Skeletal muscle tissue (tissue), 4 donors: Measurements from ENCODE around the gene EPHA2. TPM values are rescaled to one million over a fixed set of nuclear protein-coding genes. Genes with fewer than 3 reads are reported as not detected.

Source experiments
- H3K27ac ChIP-seq: one replicate; pipeline ENCODE4 v1.7.0; 2013; ENCODE audit warnings: mild to moderate bottlenecking, low read depth, low read length, inconsistent platforms
- H3K27me3 ChIP-seq, 3 donors: one replicate each; pipeline ENCODE4 v1.7.0; 2013; ENCODE audit warnings: low read length in 3 of 3; ENCODE audit not compliant: control insufficient read depth in 3 of 3, insufficient read depth in 3 of 3
- H3K36me3 ChIP-seq, 3 donors: one replicate each; pipeline ENCODE4 v1.7.0; 2013; ENCODE audit warnings: low read length in 3 of 3; ENCODE audit not compliant: control insufficient read depth in 3 of 3, insufficient read depth in 3 of 3
- H3K4me1 ChIP-seq, 3 donors: one replicate each; pipeline ENCODE4 v1.7.0; 2013; ENCODE audit warnings: low read length in 3 of 3, mild to moderate bottlenecking in 3 of 3; ENCODE audit not compliant: control insufficient read depth in 3 of 3, insufficient read depth in 3 of 3
- H3K4me3 ChIP-seq, 3 donors: one replicate each; pipeline ENCODE4 v1.7.0; 2013; ENCODE audit warnings: low read length in 3 of 3
- H3K9ac ChIP-seq, 3 donors: one replicate each; pipeline ENCODE4 v1.7.0; 2013; ENCODE audit warnings: low read length in 3 of 3, mild to moderate bottlenecking in 3 of 3, moderate library complexity in 2 of 3, low read depth in 1 of 3
- H3K9me3 ChIP-seq, 3 donors: one replicate each; pipeline ENCODE4 v1.7.0; 2013; ENCODE audit warnings: low read length in 3 of 3; ENCODE audit not compliant: control insufficient read depth in 3 of 3
- total RNA-seq: library from RNA; depleted of rRNA; stranded (reverse); fragments of >200 nt; gene quantifications from one replicate; pipeline ENCODE4 v1.2.3, GENCODE V29; 2014
- donor health status: Osteomylitis.

Gene EPHA2
- total RNA-seq, 1 donor from 2014 or later: 5.2 TPM

DNA sequence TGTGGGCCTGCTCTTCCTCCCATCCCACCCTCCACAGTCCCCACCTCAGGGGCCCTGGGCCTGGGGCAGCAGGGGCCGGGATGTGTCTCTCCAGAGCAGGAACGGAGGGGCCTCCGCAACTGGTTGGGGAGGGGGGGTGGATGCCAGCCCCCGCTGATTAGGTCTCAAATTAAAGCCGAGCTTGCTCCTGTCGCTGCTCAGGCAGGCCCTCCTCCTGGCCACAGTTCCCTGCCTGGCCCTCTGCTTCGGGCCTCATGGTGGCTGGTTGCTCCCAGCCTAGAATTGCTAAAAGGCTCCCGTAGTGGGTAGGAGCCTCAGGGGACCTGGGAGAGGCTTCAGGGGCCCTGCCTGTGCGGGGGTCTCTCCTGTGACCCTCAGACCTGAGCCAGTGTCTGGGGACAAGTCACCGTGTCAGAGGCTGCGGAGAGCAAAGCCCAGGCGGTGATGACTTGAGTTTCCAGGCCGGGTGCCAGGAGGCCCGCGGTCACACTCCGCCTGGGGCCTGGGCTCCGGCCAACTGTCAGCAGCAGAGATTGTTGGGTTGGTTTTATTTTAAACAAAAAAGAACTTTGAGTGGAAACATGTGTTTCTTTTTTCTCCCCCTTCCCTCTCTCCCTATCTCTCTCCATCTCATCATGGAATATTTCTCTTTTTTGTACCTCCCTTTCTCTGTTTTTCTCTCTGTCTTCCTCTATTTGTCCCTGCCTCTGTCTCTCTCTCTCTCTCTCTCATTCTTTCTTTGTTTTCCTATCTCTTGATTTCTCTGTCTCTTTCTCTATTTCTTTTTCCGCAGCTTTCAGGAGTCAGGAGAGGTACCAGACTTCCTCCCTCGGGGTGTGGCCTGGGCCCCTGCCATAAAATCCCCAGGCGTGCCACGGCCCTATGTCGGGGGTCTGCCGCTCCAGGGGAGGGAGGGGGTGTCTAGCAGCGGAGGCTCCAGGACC lies 20.0 kb upstream of the EPHA2 start:
- peaks cover 0 to 5% (median 0%) of the 10 kb centered on the region in 3 donors for H3K27me3 ChIP-seq
- H3K36me3 ChIP-seq: no peaks in the 10 kb centered on the region
- no peaks in the 10 kb centered on the region for H3K9me3 ChIP-seq
- H3K4me3 ChIP-seq: no peak overlapping the region
- H3K27ac ChIP-seq: peak overlapping the region; percentile 80
- H3K9ac ChIP-seq: peak overlapping the region; percentile 45 to 71 (median 47)
- peaks cover 33 to 50% (median 37%) of the 10 kb centered on the region in 3 donors for H3K4me1 ChIP-seq

DNA sequence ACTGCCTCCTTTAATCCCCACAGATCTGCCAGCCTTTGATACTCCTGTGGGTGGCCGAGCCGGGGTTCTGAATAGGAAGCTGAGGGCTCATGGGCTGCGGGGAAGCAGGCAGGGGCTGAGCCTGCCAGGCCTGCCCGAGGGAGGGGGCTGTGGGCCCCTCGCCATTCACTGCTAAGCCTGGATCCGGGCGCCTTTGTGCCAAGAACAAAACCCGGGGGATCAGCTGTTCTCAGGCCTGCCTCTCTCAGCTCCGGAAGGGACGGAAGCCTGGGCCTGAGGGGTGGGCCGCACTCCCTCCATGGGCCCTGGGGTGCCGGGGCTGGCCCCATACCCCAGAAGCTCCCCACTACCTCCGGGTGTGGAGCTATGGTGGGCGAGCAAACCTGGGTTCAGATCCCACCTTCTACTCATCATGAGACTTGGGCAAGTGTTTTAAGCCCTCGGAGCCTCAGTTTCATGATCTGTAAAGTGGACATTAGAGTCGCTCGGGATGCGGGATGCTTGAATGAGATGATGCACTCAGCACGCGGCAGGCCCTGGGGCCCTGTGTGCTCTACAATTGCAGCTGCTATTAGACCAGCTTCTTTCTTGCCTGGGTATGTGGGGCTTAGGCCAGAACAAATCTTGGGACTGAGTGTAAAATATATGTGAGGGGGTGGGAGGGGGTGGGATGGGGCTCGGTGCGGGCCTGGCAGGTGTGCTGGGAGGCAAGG lies 19.2 kb upstream of the EPHA2 start:
- no peaks in the 10 kb centered on the region for H3K36me3 ChIP-seq
- H3K9me3 ChIP-seq: no peaks in the 10 kb centered on the region
- H3K27me3 ChIP-seq: peaks cover 0 to 8% (median 0%) of the 10 kb centered on the region in 3 donors
- peaks cover 33 to 50% (median 33%) of the 10 kb centered on the region in 3 donors for H3K4me1 ChIP-seq
- peak overlapping the region in 1 of 3 donors; percentile 16 for H3K9ac ChIP-seq
- H3K27ac ChIP-seq: peak overlapping the region; percentile 80
- no peak overlapping the region for H3K4me3 ChIP-seq

DNA sequence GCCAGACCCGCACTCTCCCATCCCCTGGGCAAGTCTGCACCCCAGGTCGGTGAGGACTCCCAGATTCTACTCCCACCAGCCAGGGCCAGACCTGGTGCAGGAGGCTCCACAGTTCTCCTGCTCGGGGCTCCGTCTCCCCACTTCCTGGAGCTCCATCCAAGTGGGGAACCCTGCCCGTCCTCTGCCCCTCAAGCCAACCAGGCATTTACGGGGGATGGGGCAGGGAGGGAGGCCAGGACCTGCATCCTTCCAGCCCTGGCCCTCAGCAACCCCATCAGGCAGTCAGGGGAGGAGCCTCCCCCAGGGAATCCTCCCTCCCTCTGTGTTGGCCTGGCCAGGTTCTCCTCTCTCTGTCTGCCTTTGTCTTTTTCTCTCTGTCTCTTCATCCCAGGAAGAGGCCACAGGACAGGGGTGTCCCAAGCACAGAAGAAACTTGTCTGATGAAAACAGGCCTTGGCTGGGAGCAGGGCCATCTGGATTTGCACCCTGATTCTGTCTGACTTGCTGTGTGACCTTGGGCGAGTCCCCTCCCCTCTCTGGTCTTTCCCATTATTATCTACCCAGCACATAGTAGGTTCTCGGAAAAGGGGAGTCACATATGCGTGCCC lies 18.5 kb upstream of the EPHA2 start:
- Histone ChIP-seq H3K9ac (peak overlapping the region in 1 of 3 donors; percentile 8), H3K36me3 (no peaks in the 10 kb centered on the region), H3K27me3 (peaks cover 0 to 12% (median 0%) of the 10 kb centered on the region in 3 donors), H3K9me3 (no peaks in the 10 kb centered on the region), H3K27ac (peak overlapping the region; percentile 30), H3K4me3 (no peak overlapping the region), H3K4me1 (peaks cover 33 to 50% (median 33%) of the 10 kb centered on the region in 3 donors)

DNA sequence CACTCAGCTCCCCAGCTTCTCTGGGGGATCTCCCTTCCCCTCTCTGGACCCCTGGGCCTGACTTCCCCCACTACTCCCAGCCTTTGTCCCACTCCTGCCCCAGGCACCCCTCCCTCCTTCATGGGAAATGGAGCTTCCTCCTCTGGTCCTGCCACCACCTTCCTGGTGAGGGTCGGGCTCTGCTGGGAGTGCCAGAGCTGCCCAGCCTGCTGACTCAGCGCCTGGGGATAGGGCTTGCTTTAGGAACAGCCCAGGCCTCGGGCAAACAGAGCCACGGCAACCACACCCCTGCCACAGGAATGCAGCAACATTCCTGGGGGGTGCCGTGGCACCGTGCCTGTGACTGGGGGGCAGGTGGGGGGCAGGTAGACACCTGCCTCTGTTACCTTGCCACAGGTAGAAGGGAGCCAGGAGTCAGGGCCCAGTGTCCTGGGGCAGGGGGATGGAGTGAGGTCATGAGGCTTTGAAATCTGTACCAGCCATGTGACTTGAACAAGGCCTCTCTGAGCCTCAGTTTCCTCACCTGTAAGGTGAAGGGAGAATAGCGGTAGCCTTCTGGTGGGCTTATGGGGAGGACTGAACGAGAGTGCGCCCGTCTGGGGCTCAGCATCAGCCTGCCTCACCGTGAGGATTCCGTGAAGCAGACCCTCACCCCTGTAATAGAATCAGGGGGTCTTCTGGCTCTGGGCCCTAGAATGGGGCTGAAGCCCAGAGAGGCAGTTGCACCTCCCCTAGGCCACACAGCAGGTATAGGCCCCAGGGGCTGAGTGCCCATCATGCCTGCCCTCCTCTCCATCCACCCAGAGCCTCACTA lies 17.8 kb upstream of the EPHA2 start:
- no peak overlapping the region for H3K4me3 ChIP-seq
- peaks cover 30 to 45% (median 33%) of the 10 kb centered on the region in 3 donors for H3K4me1 ChIP-seq
- H3K27ac ChIP-seq: no peak overlapping the region
- peaks cover 0 to 19% (median 6%) of the 10 kb centered on the region in 3 donors for H3K27me3 ChIP-seq
- H3K9ac ChIP-seq: no peak overlapping the region
- H3K9me3 ChIP-seq: no peaks in the 10 kb centered on the region
- no peaks in the 10 kb centered on the region for H3K36me3 ChIP-seq

DNA sequence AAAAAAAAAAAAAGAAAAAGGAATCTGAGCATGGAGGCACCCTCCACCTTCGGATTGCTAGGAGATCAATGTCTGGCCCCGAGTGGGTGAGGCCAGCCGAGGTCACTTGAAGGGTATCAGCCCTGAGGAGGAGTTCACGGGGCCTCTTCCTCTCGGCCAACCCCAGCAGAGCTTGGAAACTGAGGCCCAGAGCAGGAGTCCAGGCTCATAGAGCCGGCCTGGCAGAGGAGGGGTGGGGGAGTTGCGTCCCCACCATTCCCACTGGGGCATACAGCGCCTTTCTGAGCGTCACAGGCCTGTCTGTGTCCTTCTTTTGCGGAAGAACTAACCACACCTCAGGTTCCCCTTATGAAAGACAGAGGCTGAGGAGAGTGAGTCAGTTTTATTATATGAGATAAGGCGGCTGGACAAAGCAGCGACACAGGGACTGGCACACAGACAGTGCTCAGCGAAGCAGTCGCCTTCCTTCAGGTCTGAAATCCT lies 17.1 kb upstream of the EPHA2 start:
- H3K27me3 ChIP-seq: peaks cover 0 to 20% (median 8%) of the 10 kb centered on the region in 3 donors
- no peak overlapping the region for H3K9ac ChIP-seq
- no peak overlapping the region for H3K4me3 ChIP-seq
- H3K9me3 ChIP-seq: no peaks in the 10 kb centered on the region
- no peaks in the 10 kb centered on the region for H3K36me3 ChIP-seq
- H3K27ac ChIP-seq: no peak overlapping the region
- H3K4me1 ChIP-seq: peaks cover 32 to 45% (median 33%) of the 10 kb centered on the region in 3 donors

DNA sequence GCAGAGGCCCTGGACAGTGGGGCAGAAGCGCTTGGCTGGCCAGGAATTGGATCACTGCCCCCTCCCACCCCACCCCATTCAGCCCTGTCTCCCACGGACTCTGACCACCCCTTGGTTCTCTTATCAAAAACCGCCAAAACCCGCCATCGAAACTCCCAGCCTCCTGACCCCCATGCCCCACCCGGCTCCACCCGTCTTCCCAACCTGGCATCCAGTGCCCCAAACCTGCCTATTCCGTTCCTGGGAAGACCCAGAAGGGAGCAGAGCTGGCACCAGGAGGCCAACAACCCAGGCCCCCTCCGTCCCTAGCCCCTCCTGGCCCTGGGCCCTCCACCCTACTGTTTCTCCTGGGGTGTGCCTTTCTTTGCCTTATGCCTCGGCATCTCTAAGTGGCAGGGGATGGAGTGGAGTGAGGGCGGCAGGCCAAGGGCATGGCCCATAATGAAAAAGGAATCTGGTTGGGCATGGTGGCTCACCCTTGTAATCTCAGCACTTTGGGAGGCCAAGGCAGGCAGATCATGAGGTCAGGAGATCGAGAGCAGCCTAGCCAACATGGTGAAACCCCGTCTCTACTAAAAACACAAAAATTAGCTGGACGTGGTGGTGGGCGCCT lies 16.5 kb upstream of the EPHA2 start:
- H3K9me3 ChIP-seq: no peaks in the 10 kb centered on the region
- H3K27me3 ChIP-seq: peaks cover 0 to 17% (median 8%) of the 10 kb centered on the region in 3 donors
- no peak overlapping the region for H3K4me3 ChIP-seq
- no peak overlapping the region for H3K27ac ChIP-seq
- no peak overlapping the region for H3K9ac ChIP-seq
- H3K36me3 ChIP-seq: no peaks in the 10 kb centered on the region
- H3K4me1 ChIP-seq: peaks cover 29 to 40% (median 30%) of the 10 kb centered on the region in 3 donors

DNA sequence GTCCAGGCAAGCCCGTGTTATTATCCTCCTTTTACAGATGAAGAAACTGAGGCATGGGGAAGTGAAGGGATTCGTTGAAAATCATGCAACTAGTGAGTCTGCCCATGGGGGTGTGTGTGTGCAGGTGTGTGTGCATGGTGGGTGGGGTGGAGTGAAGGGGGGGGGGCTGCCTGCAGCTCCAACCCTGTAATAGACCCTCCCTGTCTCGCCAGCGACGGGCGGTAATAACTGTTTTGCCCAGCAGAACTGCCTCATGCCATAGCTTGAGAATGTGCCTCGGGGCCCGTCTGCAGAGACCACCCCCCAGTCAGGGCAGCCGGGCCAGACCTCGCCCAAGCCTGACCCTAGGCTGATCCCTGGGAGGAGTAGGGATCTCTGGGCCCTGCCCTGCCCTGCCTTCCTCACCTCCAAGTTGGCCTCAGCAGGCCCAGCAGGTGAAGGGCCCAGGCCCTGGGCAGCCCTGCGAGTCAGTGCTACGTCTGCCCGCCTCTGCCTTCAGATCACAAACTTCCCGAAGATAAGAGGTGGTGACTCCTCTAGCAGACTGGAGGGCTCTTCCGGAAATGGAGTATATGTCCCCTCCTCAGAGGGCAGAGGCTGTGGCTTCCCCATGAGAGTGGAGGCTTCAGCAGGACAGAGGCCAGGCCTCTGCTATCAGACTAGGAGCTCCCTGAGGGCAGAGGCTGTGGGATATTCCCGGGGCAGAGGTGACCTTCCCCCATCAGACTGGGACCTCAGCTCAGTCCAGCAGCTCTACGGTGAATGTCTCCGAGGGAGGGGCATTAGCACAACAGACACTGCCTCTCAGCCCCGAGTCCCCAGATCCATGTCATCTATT lies 15.7 kb upstream of the EPHA2 start:
- H3K4me1 ChIP-seq: peaks cover 22 to 32% (median 23%) of the 10 kb centered on the region in 3 donors
- H3K4me3 ChIP-seq: no peak overlapping the region
- H3K9ac ChIP-seq: no peak overlapping the region
- H3K27me3 ChIP-seq: peaks cover 0 to 17% (median 8%) of the 10 kb centered on the region in 3 donors
- no peaks in the 10 kb centered on the region for H3K9me3 ChIP-seq
- H3K27ac ChIP-seq: no peak overlapping the region
- H3K36me3 ChIP-seq: no peaks in the 10 kb centered on the region

DNA sequence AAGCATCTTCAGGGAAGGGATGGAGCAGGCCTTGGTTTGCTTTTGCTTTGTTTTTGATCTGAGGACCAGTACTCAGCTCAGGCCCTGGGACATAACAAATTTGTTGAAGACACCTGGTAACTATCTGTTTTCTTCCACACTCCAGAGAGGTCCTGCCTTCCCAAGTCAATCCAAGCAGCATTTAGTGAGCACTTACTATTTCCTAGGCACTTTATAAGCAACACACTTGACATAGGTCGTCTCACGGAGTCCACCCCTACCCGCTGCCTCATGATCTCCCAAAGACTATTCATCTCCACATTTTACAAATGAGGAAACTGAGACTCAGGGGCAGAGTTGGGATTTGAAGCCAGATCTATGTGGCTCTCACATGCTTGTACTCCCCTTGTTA lies 14.4 kb upstream of the EPHA2 start:
- H3K9me3 ChIP-seq: no peaks in the 10 kb centered on the region
- no peak overlapping the region for H3K27ac ChIP-seq
- no peak overlapping the region for H3K4me3 ChIP-seq
- no peak overlapping the region for H3K9ac ChIP-seq
- no peaks in the 10 kb centered on the region for H3K36me3 ChIP-seq
- H3K27me3 ChIP-seq: peaks cover 0 to 17% (median 8%) of the 10 kb centered on the region in 3 donors
- H3K4me1 ChIP-seq: peaks cover 12 to 21% (median 12%) of the 10 kb centered on the region in 3 donors
